OCI-LY7 (cell line): ENCODE data around the gene GRPEL2. TPM values are rescaled to one million over a fixed set of nuclear protein-coding genes. Genes with fewer than 3 reads are reported as not detected.

Experiments
- BruUV-seq: library from RNA; stranded (reverse); fragments of 400-500 nt; replicated peaks from 2 replicates; lab custom pipeline; 2021; lab: Mats Ljungman, UMichigan
- CTCF ChIA-PET: fragments of 300-600 bp; sonication (Branson Sonifier 250); formaldehyde crosslinking; loops from one replicate; lab custom pipeline; 2022; ENCODE audit warnings: antibody characterized with exemption; ENCODE audit not compliant: unreplicated experiment; lab: Charles Lee
- POLR2A ChIA-PET: fragments of 300-600 bp; sonication (Branson Sonifier 250); formaldehyde crosslinking; loops from one replicate; lab custom pipeline; 2022; ENCODE audit warnings: antibody characterized with exemption; lab: Charles Lee
- DNase-seq: peaks from one replicate; pipeline ENCODE4 v3.0.0-alpha.2; 2015; ENCODE audit warnings: low spot score
- H2AFZ ChIP-seq: fragments of 200-600 bp; sonication (generic), shearing (Covaris generic); 2 replicates; pipeline ENCODE4 v1.6.1; 2014; ENCODE audit warnings: mild to moderate bottlenecking, antibody characterized with exemption, low read length, moderate library complexity
- H3K27ac ChIP-seq: fragments of 200-600 bp; sonication (generic); 2 replicates; pipeline ENCODE4 v1.5.1; 2014; ENCODE audit warnings: mixed run types, low read depth, mild to moderate bottlenecking, moderate library complexity, low read length, inconsistent platforms; ENCODE audit not compliant: poor library complexity, severe bottlenecking
- H3K36me3 ChIP-seq: fragments of 200-600 bp; sonication (generic); 2 replicates; pipeline ENCODE4 v1.6.1; 2014; ENCODE audit warnings: mild to moderate bottlenecking, antibody characterized with exemption, low read length, moderate library complexity, mixed read lengths; ENCODE audit not compliant: insufficient read depth
- H3K4me1 ChIP-seq: fragments of 200-600 bp; sonication (generic); 2 replicates; pipeline ENCODE4 v1.5.1; 2014; ENCODE audit warnings: mild to moderate bottlenecking, low read length; ENCODE audit not compliant: insufficient read depth, poor library complexity, severe bottlenecking
- H3K4me2 ChIP-seq: fragments of 200-600 bp; sonication (generic); 2 replicates; pipeline ENCODE4 v1.6.1; 2014; ENCODE audit warnings: mild to moderate bottlenecking, low read length
- H3K4me3 ChIP-seq: fragments of 200-600 bp; sonication (generic); 2 replicates; pipeline ENCODE4 v1.5.1; 2014; ENCODE audit warnings: mild to moderate bottlenecking, low read depth, low read length; ENCODE audit not compliant: poor library complexity, severe bottlenecking
- H3K79me2 ChIP-seq: fragments of 200-600 bp; sonication (generic); 2 replicates; pipeline ENCODE4 v1.6.1; 2016; ENCODE audit warnings: low read depth, mild to moderate bottlenecking, low read length, moderate library complexity, mixed read lengths; ENCODE audit not compliant: insufficient read depth
- H3K9me2 ChIP-seq: fragments of 200-600 bp; sonication (generic); 2 replicates; pipeline ENCODE4 v1.6.1; 2016; ENCODE audit warnings: mild to moderate bottlenecking, low read length, mixed read lengths; ENCODE audit not compliant: insufficient read depth
- H3K9me3 ChIP-seq: fragments of 200-600 bp; sonication (generic); 2 replicates; pipeline ENCODE4 v1.6.1; 2014; ENCODE audit warnings: mild to moderate bottlenecking, mixed run types, low read length, mixed read lengths
- H4K20me1 ChIP-seq: fragments of 200-600 bp; sonication (generic); 2 replicates; pipeline ENCODE4 v1.6.1; 2014; ENCODE audit warnings: mild to moderate bottlenecking, antibody characterized with exemption, low read length, moderate library complexity, mixed read lengths; ENCODE audit not compliant: insufficient read depth
- CTCF ChIP-seq: fragments of 200-600 bp; sonication (generic); conservative IDR thresholded peaks from 2 replicates; pipeline ENCODE4 v1.5.1; 2014; ENCODE audit warnings: mild to moderate bottlenecking, antibody characterized with exemption, low read length, moderate library complexity, mixed read lengths
- EZH2phosphoT487 ChIP-seq: fragments of 200-600 bp; sonication (generic); IDR thresholded peaks from 2 replicates; pipeline ENCODE4 v1.6.1; 2018; ENCODE audit warnings: low read depth, borderline replicate concordance, mild to moderate bottlenecking, mixed run types, antibody characterized with exemption, low read length, moderate library complexity, mixed read lengths
- intact Hi-C: fragments of 100-400 bp; cut with micrococcal nuclease; formaldehyde crosslinking; loops from one replicate; pipeline ENCODE4 v1.10.0; 2022; ENCODE audit not compliant: unreplicated experiment
- total RNA-seq, 2 experiments: library from RNA; depleted of rRNA in 1 of 2; stranded (reverse); fragments of >200 nt in 1 of 2; shearing (Covaris generic) in 1 of 2; gene quantifications; 2 replicates each; pipeline ENCODE4 v1.2.3, GENCODE V29; 2014 to 2022

Gene GRPEL2
- total RNA-seq, 2 experiments from 2014 or later: 28.3 to 41.5 TPM

DNA sequence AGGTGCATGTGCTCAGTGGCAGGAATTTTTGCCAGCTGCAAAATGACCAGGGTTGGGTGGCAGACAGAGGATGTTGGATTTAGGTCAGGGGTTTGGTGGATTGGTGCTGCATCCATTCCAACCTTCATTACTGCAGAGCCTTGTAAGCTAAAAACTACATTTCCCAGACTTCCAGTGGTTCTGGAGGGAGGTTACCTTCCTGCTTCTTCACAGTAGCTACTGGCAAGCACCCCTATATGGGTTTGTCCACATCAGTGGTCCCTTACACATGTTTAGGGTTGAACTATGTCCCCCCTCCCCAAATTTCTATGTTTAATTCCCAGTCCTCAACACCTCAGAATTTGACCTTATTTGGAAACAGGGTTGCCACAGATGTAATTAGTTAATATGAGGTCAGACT lies 54.5 kb downstream of the GRPEL2 start:
- no TSS peak for BruUV-seq
- Histone ChIP-seq H3K4me1 (no peaks in the 10 kb centered on the region), H3K4me3 (no peak overlapping the region), H4K20me1 (no peaks in the 10 kb centered on the region), H2AFZ (no peak overlapping the region), H3K9me2 (no peaks in the 10 kb centered on the region), H3K79me2 (no peaks in the 10 kb centered on the region), H3K36me3 (no peaks in the 10 kb centered on the region), H3K27ac (no peak overlapping the region), H3K9me3 (no peaks in the 10 kb centered on the region), H3K4me2 (no peak overlapping the region)
- intact Hi-C loops: no loop called here
- DNase-seq: no peak
- ChIA-PET CTCF (no interaction called here), POLR2A (no interaction called here)
- TF ChIP-seq CTCF: no peak
- TF ChIP-seq EZH2phosphoT487: no peak

DNA sequence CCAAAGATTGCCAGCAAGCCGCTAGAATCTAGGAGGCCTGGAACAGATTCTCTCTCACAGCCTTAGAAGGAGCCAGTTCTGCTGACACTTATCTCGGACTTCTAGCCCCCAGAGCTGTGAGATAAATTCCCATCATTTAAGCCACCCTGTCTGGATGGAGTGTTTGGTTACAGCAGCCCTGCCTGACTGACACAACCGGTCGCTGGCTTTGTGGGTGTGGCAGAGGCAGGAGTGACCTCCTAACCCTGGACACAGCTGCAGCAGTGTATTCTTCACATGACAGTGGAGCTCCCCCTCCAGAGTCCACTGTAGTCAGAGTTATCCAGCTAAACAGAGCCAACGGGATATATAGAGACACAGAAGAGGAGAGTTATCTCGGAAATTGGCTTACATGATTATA lies 55.0 kb downstream of the GRPEL2 start:
- BruUV-seq: no TSS peak
- H2AFZ ChIP-seq: no peak overlapping the region

More for the DNA sequence above, 55.0 kb downstream of the GRPEL2 start:
- Histone ChIP-seq H3K36me3 (no peaks in the 10 kb centered on the region), H3K9me2 (no peaks in the 10 kb centered on the region), H3K9me3 (no peaks in the 10 kb centered on the region), H3K4me2 (no peak overlapping the region), H3K27ac (no peak overlapping the region), H3K79me2 (no peaks in the 10 kb centered on the region), H4K20me1 (no peaks in the 10 kb centered on the region), H3K4me1 (no peaks in the 10 kb centered on the region), H3K4me3 (no peak overlapping the region)
- DNase-seq: no peak
- ChIA-PET CTCF (no interaction called here), POLR2A (interaction anchor here (1.0 to 1.3 kb wide), 2 partner anchors 10 to 12 kb away, joined by 4 to 7 read pairs; no protein-coding TSS in a partner anchor)
- intact Hi-C loops: no loop called here
- no peak for TF ChIP-seq CTCF
- TF ChIP-seq EZH2phosphoT487: no peak
